HL-60 (cell line): ENCODE measurements around the gene FBXL17.

Source experiments
- DNase-seq, 2 experiments: peaks; one replicate each; pipeline ENCODE4 v3.0.0-alpha.2; 2010 to 2020; ENCODE audit warnings: low read depth in 1 of 2, low spot score in 1 of 2
- H3K27ac ChIP-seq: fragments of 250-450 bp; sonication (Bioruptor Pico); replicated peaks from 2 replicates; pipeline ENCODE4 v1.5.1; 2020; ENCODE audit warnings: mild to moderate bottlenecking, moderate library complexity
- H3K27me3 ChIP-seq: fragments of 250-450 bp; sonication (Bioruptor Pico); 2 replicates; pipeline ENCODE4 v1.5.1; 2021; ENCODE audit warnings: mild to moderate bottlenecking, moderate library complexity; ENCODE audit not compliant: insufficient read depth, poor library complexity, severe bottlenecking
- H3K4me3 ChIP-seq: replicated peaks from 2 replicates; pipeline ENCODE4 v1.5.1; 2011; ENCODE audit warnings: mild to moderate bottlenecking, control low read depth, low read length; ENCODE audit not compliant: insufficient read depth
- CTCF ChIP-seq: IDR thresholded peaks from one replicate; pipeline ENCODE4 v1.5.1; 2011; ENCODE audit warnings: low read length, control low read depth, inconsistent platforms; ENCODE audit not compliant: insufficient read depth
- GABPA ChIP-seq: IDR thresholded peaks from 2 replicates; pipeline ENCODE4 v1.6.1; 2012; ENCODE audit warnings: low read depth
- POLR2AphosphoS5 ChIP-seq: IDR thresholded peaks from 2 replicates; pipeline ENCODE4 v1.6.1; 2012; ENCODE audit warnings: low read depth
- REST ChIP-seq: IDR thresholded peaks from 2 replicates; pipeline ENCODE4 v1.6.1; 2012; ENCODE audit warnings: low read depth; ENCODE audit not compliant: insufficient replicate concordance
- SPI1 ChIP-seq: IDR thresholded peaks from 2 replicates; pipeline ENCODE4 v1.6.1; 2012; ENCODE audit warnings: low read depth, mild to moderate bottlenecking, borderline replicate concordance

Gene FBXL17

GRCh38 chr5:108206707-108207106 is 175.2 kb downstream of the FBXL17 start:
- TF ChIP-seq SPI1 (no peak), REST (no peak), CTCF (no peak), POLR2AphosphoS5 (no peak), GABPA (no peak)
- no peak overlapping the region for H3K27ac ChIP-seq
- DNase-seq, result no peak

GRCh38 chr5:108201721-108202120 is 180.2 kb downstream of the FBXL17 start:
- DNase-seq, result no peak
- TF ChIP-seq SPI1, result no peak
- no peak for TF ChIP-seq POLR2AphosphoS5
- no peak for TF ChIP-seq GABPA
- no peak for TF ChIP-seq REST
- no peak for TF ChIP-seq CTCF
- no peak overlapping the region for H3K4me3 ChIP-seq
- no peaks in the 10 kb centered on the region for H3K27me3 ChIP-seq
- H3K27ac ChIP-seq, result no peak overlapping the region

More at GRCh38 chr5:108206707-108207106, 175.2 kb downstream of the FBXL17 start:
- Histone ChIP-seq H3K27me3 (no peaks in the 10 kb centered on the region), H3K4me3 (no peak overlapping the region)

- no peak overlapping the region for H3K4me3 ChIP-seq
- H3K27ac ChIP-seq, result no peak overlapping the region
- TF ChIP-seq CTCF, result no peak
- no peak for TF ChIP-seq SPI1
- TF ChIP-seq POLR2AphosphoS5, result no peak
- TF ChIP-seq REST, result no peak
- TF ChIP-seq GABPA, result no peak
- no peak for DNase-seq
- H3K27me3 ChIP-seq, result no peaks in the 10 kb centered on the region
Measured at GRCh38 chr5:108196276-108196675, 185.6 kb downstream of the FBXL17 start.
